ENCODE measurements around the gene PIN1.
"Not testable (repeated sequence)": the region's sequence is repeated elsewhere in the genome, so short reads cannot be mapped to it uniquely, and the experiment has no call there.

The PIN1 gene

GRCh38 chr19:9818734-9819595, 16.2 kb upstream of the PIN1 start, which contains the start of gene FBXL12:
Gene FBXL12 (minus strand): TSS chr19:9819079. CDS start chr19:9818813, 266 bp downstream.
- peak; percentile 99 for DNase-seq

GRCh38 chr19:9819596-9819909, 15.6 kb upstream of the PIN1 start:
- DNase-seq, result no peak

- DNase-seq, result not testable (repeated sequence)
These were observed 15.1 kb upstream of the PIN1 start for GRCh38 chr19:9820034-9820433.

- no peak for DNase-seq
These were observed 11.3 kb upstream of the PIN1 start for GRCh38 chr19:9823816-9824215.

GRCh38 chr19:9827289-9828238, 7.6 kb upstream of the PIN1 start, which contains the start of gene UBL5:
Gene UBL5 (plus strand): TSS chr19:9827918. CDS start chr19:9828338, 420 bp downstream.
- DNase-seq, result peak; percentile 84

- DNase-seq, result no peak
These were observed 6.5 kb upstream of the PIN1 start for GRCh38 chr19:9828551-9829063.

GRCh38 chr19:9834307-9834725, 802 bp upstream of the PIN1 start:
- no peak for DNase-seq

- DNase-seq, result no peak
These were observed 410 bp downstream of the PIN1 start for GRCh38 chr19:9835507-9835949.

GRCh38 chr19:9836021-9836420, 903 bp downstream of the PIN1 start:
- no peak for DNase-seq

- no peak for DNase-seq
These were observed 3.2 kb downstream of the PIN1 start for GRCh38 chr19:9838324-9838723.

- DNase-seq, result no peak
These were observed 4.3 kb downstream of the PIN1 start for GRCh38 chr19:9839415-9839814.

- DNase-seq, result no peak
These were observed 7.9 kb downstream of the PIN1 start for GRCh38 chr19:9842834-9843625.

GRCh38 chr19:9843626-9844273, 8.6 kb downstream of the PIN1 start:
- not testable (repeated sequence) for DNase-seq

GRCh38 chr19:9847087-9847671, 12.1 kb downstream of the PIN1 start:
- DNase-seq, result no peak

- DNase-seq, result no peak
These were observed 12.9 kb downstream of the PIN1 start for GRCh38 chr19:9848060-9848459.

GRCh38 chr19:9848762-9849161, 13.6 kb downstream of the PIN1 start:
- no peak for DNase-seq

GRCh38 chr19:9849791-9850190, 14.7 kb downstream of the PIN1 start:
- DNase-seq, result no peak

GRCh38 chr19:9850235-9850959, 15.3 kb downstream of the PIN1 start:
- DNase-seq, result no peak

- DNase-seq, result no peak
These were observed 19.2 kb downstream of the PIN1 start for GRCh38 chr19:9854282-9854846.

GRCh38 chr19:9856609-9857008, 21.5 kb downstream of the PIN1 start:
- DNase-seq, result no peak
